ENCODE results near the gene CHRNB1.
"Not testable (repeated sequence)": the region's sequence is repeated elsewhere in the genome, so short reads cannot be mapped to it uniquely, and the experiment has no call there.

CHRNB1 gene

DNA sequence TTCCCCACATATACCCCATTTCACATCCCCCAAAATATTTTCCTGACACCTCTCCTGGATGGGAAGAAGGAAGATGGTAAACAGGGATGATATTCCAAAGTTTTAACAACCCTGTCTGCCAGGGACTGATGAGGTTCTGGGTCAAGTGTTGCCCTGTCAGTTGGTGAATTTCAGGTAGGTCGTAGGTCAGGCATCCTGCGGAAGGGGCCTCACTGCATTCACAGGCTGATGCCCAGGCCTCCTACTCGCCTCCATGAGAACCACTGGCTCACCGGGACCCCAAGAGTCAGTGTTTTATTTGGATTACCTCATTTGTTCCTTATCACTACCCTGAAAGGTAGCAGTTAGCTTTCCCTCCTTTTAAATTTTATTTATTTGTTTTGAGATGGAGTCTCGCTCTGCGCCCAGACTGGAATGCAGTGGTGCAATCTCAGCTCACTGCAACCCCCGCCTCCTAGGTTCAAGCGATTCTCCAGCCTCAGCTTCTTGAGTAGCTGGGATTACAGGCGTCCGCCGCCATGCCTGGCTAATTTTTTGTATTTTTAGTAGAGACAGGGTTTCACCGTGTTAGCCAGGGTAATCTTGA is 24.0 kb downstream of the CHRNB1 start:
- DNase-seq, result no peak

DNA sequence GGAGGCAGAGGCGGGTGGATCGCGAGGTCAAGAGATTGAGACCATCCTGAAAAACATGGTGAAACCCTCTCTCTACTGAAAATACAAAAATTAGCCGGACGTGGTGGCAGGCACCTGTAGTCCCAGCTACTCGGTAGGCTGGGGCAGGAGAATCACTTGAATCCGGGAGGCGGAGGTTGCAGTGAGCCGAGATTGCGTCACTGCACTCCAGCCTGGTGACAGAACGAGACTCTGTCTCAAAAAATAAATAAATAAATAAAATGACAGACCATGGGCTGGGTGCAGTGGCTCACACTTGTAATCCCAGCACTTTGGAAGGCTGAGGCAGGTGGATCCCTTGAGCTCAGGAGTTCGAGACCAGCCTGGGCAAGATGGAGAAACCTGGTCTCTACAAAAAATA is 25.0 kb downstream of the CHRNB1 start:
- not testable (repeated sequence) for DNase-seq

DNA sequence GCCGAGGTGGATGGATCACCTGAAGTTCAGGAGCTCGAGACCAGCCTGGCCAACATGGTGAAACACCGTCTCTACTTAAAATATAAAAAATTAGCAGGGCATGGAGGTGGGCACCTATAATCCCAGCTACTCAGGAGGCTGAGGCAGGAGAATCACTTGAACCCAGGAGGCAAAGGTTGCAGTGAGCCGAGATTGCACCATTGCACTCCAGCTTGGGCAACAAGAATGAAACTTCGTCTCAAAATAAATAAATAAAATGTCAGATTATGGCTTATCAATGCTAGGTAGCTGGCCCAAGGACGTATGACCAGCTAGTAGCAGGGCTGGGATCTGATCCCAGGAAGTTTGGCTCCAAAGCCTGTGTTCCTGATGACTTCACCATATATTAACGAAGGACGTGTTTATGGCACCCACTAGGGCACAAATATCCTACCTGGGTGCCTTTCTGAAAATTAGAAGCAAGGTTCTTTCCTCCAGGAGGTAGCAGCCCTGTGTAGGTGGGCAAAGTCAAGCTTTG is 25.7 kb downstream of the CHRNB1 start:
- not testable (repeated sequence) for DNase-seq

DNA sequence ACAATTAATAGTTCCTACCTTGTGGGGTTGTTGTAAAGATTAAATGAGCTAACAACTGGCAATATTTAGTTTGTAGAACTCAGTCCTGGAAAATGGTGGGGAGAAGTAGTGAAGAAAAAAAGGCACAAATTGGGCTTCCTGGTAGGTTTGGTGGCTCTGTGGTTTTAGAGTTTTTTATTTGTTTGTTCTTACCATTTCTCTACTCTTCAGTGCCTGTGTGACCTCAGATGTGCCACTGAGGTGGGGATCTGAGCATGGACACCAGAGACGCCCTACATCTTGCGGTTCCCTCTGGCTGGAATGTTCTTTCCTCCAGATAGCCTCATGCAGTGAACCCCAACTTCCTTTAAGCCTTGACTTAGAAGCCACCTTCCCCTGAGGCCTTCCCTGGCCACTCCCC is 26.9 kb downstream of the CHRNB1 start:
- DNase-seq, result no peak

DNA sequence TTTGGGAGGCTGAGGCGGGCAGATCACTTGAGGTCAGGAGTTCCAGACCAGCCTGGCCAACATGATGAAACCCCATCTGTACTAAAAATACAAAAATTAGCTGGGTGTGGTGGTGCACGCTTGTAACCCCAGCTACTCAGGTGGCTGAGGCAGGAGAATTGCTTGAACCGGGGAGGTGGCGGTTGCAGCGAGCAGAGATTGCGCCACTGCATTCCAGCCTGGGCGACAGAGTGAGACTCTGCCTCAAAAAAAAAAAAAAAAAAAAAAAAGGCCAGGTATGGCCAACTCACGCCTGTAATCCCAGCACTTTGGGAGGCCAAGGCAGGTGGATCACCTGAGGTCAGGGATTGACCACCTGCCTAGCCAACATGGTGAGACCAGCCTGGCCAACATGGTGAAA is 29.9 kb downstream of the CHRNB1 start:
- DNase-seq, result not testable (repeated sequence)

- no peak for DNase-seq
These were observed 31.0 kb downstream of the CHRNB1 start for GRCh38 chr17:7475764-7476422.

GRCh38 chr17:7476494-7476893 is 31.6 kb downstream of the CHRNB1 start:
- DNase-seq, result no peak

- DNase-seq, result no peak
These were observed 32.1 kb downstream of the CHRNB1 start for GRCh38 chr17:7476951-7477350.

- DNase-seq, result no peak
These were observed 32.8 kb downstream of the CHRNB1 start for GRCh38 chr17:7477392-7478275.

DNA sequence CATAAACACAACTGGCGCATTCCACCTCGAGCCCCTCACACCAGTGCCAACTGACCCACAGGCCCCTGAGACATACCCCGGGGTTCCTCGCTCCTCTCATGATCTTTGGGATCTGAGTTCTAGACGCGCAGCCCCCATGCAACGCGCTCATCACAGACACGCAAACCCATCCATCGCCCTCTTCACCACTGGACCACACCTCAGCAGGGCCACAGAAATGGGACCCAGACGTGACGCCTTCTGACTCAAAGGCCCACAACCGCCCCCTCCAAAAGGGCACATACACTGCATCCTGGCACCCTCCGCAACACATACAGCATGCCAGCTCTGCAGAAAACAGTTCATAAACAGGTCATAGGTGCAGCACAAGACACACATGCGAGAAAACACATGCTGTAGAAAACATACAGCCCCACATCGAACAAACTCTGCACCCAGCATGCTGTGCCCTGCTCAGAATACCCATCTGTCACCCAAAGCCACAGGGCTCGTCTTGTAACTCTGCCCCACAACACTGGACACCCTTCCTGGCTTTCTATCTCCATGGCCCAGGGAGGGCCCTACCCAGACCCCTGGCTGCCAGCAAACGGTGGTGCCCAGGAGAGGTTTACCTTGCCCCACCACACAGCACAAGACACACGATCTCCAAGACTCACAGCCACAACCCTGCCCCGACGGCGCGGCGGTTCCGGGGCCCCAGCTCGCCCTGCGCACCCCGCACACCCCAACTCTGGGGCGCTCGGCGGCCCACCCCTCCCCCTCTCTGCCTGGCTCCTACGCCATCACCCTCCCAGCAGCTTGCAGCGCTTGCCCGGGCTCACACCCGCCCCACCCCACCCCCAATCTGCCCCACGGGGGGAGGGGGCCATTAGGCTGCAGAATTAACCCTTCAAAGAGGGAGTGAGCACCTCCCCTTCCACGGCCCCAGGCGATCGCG is 33.7 kb downstream of the CHRNB1 start:
- peak; percentile 60 for DNase-seq

- peak; percentile 50 for DNase-seq
These were observed 34.6 kb downstream of the CHRNB1 start, which contains the start of gene ZBTB4 for GRCh38 chr17:7479213-7480088. TSS of gene ZBTB4 (minus strand) at chr17:7479631. CDS start at chr17:7466801, 12,830 bp downstream.

DNA sequence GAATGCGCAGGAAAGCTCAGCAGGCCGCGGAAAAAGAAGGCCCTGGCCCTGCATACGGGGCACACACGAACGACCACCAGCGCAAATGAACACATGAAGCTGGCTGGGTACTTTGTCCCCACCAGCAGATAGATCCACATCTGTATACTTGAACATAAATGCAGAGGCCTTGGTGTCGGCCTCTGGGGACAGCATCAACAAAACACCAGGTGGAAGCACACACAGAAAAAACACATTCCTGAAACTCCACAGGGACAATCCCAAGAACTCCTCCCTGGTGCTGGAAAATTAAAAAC is 35.2 kb downstream of the CHRNB1 start:
- DNase-seq, result no peak

DNA sequence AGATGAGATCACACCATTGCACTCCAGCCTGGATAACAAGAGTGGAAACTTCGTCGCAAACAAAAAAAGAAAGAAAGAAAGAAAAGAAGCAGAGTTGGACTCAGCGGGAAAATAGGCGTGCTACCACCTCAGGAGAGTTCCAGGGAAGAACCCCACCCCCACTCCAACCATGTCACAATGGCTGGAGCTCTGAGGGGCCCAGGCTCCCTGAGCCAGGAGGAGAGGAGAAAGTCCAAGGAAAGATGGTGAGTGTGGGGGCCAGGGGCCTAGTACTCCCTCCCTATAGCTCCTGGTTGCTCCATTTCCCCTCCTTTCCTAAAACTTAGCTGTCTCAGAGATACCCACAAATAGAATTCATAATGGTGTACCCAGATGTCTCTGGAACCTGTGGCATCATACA is 36.4 kb downstream of the CHRNB1 start, which contains the start of gene SLC35G6:
SLC35G6 (plus strand) TSS at position 172 of the 400 bp plus-strand sequence; CDS start at position 243, 71 bp downstream.
- not testable (repeated sequence) for DNase-seq

DNA sequence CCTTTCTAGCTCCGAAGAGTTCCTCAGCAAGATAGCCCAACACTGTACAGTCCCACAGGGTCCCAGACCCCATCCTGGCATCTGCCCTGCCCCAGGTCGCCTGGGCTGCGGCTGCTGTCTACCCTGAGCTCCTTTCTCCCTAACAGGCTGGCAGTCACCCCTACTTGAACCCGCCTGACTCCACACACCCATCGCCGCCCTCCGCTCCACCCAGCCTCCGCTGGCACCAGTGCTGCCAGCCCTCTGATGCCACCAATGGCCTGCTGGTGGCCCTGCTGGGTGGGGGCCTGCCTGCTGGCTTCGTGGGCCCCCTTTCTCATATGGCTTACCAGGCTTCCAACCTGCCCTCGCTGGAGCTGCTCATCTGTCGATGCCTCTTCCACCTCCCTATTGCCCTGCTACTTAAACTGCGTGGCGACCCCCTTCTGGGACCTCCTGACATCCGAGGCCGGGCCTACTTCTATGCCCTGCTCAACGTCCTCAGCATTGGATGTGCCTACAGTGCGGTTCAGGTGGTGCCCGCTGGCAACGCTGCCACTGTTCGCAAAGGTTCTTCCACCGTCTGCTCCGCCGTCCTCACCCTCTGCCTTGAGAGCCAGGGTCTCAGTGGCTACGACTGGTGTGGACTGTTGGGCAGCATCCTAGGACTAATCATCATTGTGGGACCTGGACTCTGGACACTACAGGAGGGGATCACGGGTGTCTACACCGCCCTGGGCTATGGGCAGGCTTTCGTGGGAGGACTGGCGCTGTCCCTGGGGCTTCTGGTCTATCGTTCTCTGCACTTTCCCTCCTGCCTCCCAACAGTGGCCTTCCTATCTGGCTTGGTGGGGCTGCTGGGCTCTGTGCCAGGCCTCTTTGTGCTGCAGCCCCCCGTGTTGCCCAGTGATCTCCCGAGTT is 37.2 kb downstream of the CHRNB1 start:
- DNase-seq, result not testable (repeated sequence)

DNA sequence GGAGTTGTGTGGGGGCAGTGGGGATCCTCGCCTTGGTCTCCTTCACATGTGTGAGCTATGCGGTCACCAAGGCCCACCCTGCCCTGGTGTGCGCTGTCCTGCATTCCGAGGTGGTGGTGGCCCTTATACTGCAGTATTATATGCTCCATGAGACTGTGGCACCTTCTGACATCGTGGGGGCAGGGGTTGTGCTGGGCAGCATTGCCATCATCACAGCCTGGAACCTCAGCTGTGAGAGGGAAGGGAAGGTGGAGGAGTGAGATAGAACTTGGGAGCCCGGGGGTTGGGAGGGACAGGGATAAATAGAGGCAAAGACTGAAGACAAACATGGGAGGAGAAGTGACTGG is 37.9 kb downstream of the CHRNB1 start:
- not testable (repeated sequence) for DNase-seq

DNA sequence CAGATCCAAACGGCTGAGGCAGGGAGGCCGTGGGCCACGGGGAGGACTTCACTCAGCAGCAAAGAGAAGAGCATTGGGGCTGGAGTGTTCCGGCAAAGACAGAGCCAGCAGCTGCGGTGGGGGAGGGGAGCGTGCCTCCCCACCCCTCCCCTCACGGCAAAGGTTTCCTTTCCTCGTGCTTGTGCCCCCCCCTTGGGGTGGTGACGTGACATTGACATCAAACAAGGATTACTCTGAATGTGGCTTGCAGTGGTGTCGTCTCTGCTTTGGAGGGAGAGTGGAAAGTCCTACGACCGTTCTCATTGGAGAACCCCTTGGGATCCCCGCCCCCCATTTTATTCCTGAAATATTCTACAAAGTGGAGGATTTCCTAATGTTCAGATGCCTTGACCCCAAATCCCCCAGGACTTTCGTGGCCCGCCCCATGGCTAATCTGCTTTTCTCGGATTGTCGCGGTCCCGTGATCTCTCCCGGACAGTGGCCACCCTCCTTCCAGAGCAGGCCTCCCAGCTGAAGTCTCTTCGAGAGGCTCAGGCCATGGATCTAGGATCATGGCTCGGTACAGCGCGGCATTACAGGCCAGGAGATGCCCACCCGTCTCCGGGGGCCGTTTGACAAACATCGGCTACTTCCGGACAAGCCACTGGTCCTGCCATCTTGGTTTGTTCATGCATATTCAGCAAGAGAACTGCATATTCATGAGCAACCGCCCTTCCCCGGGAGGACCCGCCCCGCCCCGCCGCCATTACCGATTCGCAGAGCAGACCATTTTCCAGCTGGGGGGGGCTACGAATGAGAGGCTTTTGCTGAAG is 38.6 kb downstream of the CHRNB1 start:
- DNase-seq, result peak; percentile 94

- DNase-seq, result peak; percentile 98
These were observed 39.4 kb downstream of the CHRNB1 start, which contains the start of gene POLR2A for GRCh38 chr17:7484067-7484918. TSS of gene POLR2A (plus strand) at chr17:7484366.

DNA sequence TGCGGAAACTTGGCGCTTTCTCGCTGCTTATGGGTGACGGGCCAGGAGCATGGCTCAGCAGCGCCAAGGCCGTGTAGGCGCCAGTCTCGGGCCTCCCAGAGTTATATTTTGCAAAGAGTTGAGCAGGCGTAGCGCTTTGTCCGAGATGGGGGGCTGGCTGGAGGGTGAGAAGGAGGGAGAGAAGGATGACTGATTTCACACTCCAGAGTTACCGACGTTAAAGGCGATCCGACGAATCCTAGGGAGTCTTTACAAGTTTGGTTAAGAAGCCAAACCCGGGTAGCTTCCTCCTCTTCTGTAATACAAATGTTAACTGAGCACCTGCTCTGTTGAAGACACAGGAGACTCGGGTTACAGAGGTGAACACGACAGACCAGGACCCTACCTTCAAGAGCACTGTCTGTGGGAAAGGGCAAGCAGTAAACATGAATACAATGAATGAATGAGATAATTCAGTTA is 40.1 kb downstream of the CHRNB1 start:
- no peak for DNase-seq
